GM18507 (cell line): ENCODE results near the gene PRSS38.

Experiments used
- DNase-seq: peaks from one replicate; pipeline ENCODE4 v3.0.0; 2011; ENCODE audit warnings: low read depth; ENCODE audit not compliant: insufficient read length; ENCODE audit errors: extremely low spot score
- FAIRE-seq: peaks from 2 replicates; lab custom pipeline; 2011; peaks lifted over from hg19 to GRCh38; lab: Jason Lieb, UNC

Gene PRSS38

DNA sequence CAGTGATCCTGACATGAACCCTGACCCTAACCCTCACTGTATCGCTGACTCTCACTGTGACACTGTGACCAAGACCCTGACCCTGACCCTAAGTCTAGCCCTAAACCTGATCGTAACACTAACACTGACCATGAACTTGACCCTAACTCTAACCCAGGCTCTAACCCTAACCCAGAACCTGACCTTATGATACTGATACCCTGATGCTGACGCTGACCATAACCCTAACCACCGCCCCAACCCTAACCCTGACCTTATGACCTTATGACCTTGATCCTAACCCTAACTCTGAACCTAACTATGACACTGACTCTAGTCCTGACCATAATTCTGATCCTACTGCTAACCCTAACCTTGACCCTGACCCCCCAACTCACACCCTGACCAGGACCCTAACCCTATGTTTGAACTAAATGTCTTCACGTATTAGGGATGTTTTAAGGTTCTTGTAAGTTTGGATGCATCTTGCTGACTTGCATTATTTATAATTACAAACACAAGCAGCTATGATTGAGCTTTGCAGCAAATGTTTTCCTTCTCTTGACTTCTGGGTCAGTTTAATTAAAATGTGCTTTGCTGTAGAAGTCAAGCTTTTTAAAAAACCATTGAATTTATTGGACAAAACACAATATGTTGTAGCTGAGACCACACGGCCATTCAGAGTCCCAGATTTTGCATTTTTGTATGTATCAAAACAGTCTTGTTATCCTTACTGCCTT lies 23.9 kb upstream of the PRSS38 start:
- DNase-seq: no peak
- FAIRE-seq: no peak

DNA sequence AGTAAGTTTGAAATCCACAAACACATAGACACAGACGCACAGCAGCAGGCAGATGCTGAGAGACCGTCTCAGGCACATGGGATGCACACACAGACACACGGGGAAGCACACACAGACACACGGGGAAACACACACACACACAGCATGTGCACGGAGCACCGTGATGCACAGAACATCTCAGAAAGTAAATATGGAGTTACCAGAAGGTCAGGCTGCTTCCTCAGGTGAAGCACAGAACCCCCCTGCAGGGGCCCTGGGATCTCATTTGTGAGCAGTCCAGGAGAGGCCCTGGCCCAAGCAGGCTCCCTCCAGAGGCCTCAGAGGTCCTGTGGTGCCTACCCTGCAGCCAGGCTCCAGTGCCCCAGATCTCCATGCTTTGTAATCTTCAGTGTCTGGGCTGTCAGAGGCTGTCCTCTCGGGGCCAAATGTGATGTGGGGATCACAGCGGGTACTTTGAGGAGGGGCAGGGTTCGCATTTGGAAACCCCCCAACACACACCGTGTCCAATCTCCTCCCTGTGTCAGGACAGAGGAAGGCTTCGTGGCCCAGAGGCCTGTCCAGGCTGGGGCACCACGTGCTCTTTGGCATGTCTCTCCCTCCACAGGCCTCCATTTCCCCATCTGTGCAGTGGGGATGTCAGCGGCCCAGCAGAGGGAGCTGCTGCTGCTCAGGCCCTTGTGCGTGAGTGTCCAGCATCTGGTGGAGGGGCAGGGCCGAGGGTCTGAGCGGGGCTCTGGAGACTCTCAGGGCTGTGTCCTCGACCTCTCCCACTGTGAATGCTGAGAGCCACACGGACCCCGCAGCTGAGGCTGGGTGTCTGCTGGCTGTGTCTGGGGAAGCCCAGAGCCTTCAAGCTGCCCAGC lies 23.0 kb upstream of the PRSS38 start:
- FAIRE-seq: no peak

DNA sequence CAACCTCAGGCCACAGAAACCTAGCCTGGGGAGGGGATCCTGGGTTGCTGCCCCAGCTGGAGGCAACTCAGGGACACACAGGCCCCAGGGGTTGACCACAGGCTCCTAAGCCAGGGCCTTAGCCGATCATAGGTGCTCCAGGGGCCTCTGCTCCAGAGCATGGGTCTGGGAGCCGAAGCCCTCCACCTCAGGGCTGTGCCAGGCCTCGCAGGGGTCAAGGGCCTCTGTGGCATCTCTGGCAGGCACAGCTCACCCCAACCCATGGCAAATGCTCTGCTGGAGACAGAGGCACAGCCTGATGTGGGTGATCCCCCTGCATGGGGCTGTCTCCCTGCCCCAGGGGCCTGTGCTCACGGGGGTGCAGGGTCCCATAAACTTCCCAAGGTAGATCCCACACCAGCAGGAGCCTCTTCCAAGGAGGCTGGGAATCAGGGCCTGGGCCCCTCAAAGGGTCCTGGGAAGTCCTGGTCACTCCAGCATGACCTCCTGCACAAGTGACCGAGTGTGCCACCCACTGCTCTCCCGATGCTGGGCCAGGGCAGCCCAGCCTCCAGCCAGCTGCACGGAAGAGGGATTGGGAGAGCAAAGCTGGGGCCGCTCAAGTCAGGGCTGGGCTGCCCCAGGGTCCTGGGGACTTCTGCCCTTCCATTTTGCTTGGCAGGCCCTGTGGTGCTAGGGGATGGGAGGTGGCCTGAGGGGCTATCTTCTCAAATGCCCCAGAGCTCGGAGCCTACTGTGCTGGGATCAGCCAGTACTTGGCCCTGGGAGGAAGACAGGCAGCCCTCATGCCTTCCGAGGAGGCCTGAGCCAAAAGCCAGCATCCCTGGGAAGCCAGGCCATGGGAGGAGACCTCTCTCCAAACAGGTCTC lies 22.2 kb upstream of the PRSS38 start:
- no peak for FAIRE-seq
- DNase-seq: no peak

More for the DNA sequence above, 23.0 kb upstream of the PRSS38 start:
- DNase-seq: no peak

DNA sequence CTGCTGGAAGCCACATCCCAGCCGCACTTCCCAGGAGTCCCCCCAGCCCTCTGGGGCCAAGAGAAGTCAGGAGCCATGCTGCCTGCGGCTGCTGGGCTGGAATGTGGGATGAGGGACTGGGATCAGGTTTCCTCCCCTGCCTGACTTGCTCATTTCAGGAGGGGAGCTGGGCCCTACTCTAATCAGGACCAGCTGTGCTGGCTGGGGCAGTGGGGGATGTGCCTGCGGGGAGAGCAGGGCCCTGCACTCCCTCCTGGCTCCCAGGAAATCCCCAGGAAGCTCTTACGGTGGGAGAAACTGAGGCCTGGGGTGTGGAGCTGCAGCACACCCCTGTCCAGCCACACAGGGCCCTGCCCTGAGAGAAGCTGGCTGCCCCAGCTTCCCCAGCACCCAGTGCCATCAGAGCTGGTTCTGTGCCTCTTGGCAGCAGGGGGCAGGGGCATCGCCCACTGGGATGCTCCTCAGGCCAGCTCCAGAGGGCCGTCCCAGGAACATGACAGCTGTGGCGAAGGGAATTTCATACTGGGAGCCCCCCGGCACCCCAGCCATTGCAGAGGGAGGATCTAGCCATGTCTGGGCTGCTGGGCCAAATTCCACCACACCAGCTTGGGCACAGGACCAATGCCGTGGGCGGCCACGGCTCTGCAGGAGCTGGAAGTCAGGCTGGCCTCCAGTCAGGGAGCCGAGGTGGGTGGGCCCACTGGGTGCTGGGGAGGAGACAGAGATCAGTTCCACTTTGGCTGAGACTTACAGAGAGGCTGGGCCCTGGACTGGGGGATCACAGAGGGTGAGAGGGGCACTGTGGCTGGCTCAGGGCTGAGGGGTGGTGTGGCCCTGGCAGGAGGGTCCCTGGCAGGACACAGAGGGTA lies 21.3 kb upstream of the PRSS38 start:
- DNase-seq: no peak
- no peak for FAIRE-seq

DNA sequence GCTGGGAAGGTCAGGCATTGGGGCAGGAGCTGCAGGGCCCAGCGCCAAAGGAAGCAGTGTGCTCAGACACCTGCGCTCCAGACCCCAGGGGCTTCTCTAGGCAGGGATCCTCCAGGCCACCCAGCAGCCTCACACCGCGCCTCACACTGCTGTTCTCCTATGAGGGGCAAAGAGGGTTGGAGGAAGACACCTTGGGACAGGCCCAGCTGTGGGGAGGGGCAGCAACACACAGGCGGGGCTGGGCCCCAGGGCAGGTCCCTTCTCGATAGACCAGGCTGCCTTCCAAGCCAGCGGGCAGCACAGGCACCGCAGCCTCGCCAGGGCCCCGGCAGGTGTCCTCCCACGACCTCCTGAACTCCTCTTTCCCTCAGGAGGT lies 20.7 kb upstream of the PRSS38 start:
- FAIRE-seq (no peak), DNase-seq (no peak)

DNA sequence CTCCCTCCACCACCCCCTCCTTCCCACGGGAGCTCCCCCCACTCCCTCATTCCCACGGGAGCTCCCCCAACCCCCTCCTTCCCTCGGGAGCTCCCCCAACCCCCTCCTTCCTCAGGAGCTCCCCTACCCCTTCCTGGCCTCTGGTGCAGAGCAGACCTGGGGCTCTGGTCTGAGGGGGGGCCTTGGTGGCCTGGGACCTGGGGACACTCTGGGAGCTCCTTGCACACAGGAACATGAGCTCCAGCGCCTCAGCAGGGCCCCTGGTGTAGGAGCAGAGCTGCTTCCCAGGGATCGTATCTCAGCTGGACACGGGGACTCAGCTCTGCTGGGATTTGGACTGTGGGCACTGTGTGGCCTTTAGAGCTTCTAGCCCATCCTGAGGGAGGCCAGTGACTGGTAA lies 19.7 kb upstream of the PRSS38 start:
- no peak for DNase-seq
- FAIRE-seq: no peak

DNA sequence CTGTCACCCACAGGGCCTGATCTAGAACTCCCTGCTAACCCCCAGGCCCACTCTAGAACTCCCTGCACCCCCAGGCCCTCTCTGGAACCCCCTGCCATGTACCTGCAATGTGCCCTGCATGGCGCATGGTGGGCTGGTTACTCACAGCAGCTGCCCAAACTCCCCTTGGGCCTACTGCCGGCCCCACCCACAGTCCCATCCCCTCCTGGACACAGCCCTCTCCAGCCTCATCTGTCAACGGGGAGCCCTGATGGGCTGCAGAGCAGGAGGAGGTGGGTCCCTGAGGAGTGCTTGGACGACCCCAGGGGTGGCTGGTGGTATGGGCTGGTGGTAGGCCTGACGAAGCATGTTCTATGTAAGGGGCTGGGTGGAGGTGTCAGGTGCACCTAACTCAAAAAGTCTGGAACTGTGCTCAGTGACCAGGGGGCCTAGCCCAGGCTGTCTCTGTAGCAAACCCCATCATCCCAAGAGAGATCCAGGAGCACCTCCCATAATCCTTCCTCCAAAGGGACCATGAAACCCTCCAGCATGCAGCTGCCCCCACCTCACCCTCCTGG lies 19.0 kb upstream of the PRSS38 start:
- FAIRE-seq (no peak), DNase-seq (no peak)

DNA sequence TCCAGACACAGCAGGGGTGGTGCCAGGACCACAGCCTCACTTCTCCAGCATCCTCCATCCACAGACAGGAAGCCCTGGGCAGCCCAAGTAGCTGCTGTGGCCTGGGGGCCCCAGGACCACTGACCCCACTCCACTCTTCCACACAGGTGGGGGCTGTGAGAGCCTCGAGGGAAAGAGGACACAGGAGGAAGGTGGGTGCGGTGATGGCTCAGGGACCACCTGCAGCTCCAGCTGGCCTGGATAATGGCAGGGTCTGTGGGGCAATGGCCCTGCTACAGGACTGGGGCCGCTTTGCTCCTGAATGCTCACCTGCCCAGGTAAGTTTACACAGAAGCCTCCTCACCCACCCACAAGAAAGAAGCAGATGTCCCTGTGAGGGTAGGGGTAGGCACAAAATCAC lies 18.3 kb upstream of the PRSS38 start:
- FAIRE-seq (no peak), DNase-seq (no peak)

DNA sequence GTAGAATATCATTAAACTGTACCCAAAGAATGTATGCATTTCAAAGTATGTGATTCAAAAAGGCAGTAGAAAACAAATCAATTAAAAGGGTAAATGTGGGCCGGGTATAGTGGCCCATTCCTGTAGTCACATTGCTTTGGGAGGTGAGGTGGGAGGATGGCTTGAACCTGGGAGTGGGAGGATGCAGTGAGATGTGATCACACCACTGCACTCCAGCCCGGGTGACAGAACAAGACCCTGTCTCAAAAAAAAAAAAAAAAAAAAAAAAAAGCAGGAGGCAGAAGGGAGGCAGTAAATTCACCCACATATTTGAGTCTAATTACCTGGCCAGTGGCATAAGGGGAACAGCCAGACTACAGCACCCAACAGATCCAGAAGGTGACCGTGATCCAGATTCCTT lies 17.9 kb upstream of the PRSS38 start:
- DNase-seq: no peak
- no peak for FAIRE-seq

DNA sequence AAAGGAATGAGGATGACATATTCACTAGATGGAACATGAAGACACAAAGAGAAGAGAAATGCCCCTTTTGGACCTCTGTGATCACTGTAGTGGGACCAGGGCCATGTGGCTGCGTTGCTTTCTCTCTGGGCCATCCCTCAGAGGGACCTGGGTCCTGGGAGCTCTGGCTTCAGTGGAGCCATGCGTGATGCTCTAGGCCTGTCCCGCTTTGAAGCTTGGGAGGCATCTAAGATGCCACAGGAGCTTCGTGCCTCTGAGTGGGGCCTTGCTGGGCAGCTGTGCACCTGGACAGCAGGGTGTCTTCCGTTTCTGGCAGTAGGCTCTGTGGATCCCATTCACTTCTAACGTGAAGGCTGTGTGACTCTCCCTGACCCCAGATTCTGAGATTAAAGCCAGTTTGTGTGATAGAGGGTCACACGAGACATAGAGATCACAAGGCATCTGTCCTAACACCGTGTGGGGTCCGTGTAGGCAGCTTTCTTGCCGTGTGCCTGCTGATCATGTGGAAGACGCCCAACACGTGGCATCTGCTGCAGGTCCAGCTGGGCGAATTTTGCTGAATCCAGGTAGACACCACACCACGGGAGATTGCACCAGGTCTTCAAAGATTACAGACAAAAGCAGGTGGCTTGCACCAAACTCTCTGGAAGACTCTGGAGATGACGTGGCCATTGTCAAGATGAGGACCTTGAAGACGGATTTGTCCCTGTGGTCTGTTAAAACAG lies 17.2 kb upstream of the PRSS38 start:
- FAIRE-seq: no peak
- DNase-seq: no peak

DNA sequence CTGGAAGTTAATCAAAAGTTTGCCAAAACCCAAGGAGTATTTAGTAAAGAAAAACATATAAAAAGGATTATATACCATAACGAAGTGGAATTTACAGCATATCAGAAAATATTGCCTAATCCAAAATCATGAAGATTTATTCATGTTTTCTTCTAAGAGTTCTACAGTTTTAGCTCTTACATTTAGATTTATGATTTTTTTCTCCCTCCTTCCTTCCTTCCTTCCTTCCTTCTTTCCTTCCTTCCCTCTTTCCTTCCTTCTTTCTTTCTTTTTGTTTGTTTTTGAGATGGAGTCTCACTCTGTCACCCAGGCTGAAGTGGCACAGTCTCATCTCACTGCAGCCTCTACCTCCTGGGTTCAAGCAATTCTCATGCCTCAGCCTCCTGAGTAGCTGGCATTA lies 15.7 kb upstream of the PRSS38 start:
- FAIRE-seq (no peak), DNase-seq (no peak)

DNA sequence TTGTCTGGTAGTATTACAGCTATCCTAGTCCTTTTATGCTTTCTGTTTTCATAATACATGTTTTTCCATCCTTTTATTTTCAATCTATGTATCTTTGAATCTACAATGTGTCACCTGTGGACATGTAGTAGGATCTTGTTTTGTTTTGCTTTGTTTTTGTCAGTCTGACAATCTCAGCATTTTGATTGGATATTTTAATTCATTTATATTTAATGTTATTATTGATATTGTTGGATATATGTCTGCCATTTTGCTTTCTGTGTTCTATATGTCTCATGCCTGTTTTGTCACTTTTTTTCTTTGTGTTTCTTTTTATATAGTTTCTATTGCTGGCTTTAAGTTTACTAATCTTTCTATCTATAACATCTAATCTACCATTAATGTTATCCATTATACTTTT lies 11.5 kb upstream of the PRSS38 start:
- FAIRE-seq: no peak
- DNase-seq: no peak

DNA sequence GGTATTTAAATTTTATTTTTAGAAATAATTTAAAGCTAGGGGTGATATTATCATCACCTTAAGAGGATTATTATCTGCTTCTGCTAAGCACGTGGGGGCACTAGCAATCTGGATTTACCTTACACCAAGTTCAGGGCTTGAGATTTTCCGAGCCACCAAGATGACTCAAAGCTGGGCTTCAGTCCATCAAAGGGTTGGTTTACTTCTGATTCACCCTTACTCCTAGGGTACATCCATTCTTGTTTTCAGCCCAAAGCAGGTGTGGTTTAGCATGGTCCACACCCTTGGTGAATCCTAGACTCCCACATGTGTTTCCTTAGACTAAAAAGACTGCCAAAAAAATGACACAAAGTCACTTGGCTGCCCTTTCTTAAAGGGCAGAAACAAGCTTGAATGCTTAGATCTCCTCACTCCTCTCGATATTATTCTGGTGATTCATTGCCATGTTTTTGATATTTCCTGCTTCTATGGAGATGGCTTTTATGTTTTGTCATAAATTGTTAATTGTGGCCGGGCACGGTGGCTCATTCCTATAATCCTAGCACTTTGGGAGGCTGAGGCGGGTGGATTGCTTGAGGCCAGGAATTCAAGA lies 9.8 kb upstream of the PRSS38 start:
- FAIRE-seq (no peak), DNase-seq (no peak)

DNA sequence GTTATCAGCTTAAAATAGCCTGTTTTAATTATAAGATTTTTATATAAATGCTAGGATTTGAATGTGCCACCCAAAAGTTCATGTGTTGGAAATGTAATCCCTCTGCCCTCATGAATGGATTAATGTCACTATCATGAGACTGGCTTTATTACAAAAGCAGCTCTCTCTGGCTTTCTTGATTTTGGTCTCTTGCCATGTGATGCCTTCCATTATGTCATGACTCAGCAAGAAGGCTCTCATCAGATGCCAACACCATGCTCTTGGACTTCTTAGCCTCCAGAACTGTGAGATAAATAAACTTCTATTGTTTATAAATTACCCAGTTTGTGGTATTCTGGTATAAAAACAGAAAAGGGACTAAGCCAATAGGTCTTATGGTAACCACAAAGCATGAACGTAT lies 6.9 kb upstream of the PRSS38 start:
- FAIRE-seq (no peak), DNase-seq (no peak)

DNA sequence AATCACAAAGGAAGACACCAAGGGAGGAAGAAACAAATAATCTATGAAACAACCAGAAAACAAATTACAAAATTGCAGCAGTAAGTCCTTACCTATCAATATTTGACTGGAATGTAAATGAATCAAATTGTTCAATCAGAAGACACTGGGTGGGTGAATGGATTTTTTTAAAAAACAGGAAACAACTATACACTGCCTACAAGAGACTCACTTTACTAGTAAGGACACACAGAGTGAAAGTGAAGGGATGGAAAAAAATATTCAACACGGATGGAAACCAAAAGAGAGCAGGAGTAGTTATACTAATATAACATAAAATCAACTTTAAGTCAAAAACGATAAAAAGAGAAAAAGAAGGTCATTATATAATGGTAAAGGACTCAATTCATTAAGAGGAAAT lies 6.4 kb upstream of the PRSS38 start:
- FAIRE-seq (no peak), DNase-seq (no peak)

DNA sequence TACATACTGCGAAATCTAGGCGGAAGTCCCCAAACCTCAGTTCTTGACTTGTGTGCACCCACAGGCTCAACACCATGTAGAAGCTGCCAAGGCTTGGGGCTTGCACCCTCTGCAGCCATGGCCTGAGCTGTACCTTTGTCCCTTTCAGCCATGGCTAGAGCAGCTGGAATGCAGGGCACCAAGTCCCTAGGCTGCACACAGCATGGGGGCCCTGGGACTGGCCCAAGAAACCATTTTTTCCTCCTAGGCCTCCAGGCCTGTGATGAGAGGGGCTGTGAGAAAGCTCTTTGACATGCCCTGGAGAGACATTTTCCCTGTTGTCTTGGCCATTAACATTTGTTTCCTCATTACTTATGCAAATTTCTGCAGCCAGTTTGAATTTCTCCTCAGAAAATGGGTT lies 1.5 kb upstream of the PRSS38 start:
- no peak for DNase-seq
- FAIRE-seq: no peak

DNA sequence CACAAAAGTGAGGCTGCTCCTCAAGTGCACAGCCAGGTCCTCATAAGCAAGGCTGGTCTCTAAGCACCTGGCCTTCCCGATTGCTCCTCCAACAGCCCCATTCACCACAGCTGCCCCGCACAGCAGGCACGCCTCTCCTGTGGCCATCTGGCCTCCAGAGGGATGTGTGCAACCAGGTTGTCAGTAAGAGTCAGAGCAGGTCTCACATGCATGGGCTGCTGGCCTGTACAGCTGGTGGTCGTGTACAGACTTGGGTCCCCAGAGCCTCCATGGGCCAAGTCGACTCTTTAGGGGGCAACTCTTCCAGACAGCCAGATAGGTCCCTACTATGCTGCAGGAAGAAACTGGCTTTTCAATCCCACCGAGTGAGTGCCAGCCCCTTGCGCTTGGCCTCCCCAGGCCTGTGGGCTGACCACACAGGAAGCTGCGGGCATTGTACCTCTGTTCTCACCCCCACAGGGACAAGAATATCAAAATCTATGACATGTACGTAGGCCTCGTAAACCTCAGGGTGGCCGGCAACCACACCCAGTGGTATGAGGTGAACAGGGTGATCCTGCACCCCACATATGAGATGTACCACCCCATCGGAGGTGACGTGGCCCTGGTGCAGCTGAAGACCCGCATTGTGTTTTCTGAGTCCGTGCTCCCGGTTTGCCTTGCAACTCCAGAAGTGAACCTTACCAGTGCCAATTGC lies 1.4 kb downstream of the PRSS38 start:
- DNase-seq: no peak
- FAIRE-seq: no peak

DNA sequence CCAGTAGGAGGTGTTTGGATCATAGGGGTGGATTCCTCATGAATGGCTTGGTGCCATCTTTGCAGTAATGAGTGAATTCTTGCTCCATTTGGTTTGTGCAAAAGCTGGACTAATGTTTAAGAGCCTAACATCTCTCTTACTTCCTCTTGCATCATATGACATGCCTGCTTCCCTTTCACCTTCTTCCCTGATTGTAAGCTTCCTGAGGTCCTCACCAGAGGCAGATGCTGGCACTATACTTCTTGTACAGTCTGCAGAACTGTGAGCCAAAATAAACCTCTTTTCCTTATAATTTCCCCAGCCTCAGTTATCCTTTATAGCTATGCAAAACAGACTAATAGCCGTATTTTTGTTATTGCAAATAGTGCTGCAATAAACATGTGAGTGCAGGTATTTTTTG lies 8.1 kb downstream of the PRSS38 start:
- DNase-seq: no peak

More for the DNA sequence above, 8.1 kb downstream of the PRSS38 start:
- no peak for FAIRE-seq
